ENCODE results near the gene WDR70. TPM values are rescaled to one million over a fixed set of nuclear protein-coding genes. Genes with fewer than 3 reads are reported as not detected.
A peak's percentile ranks its signal among the peaks of the same experiment; 100 is the strongest.

WDR70 gene
- total RNA-seq, 1 experiment from 2014 or later: 25.0 TPM

GRCh38 chr5:37495668-37496347 lies 116.7 kb downstream of the WDR70 start:
- H2AFZ ChIP-seq (ENCODE audit: low read length): no peak overlapping the region
- H3K9me2 ChIP-seq (replicated peaks; ENCODE audit: low read length): no peaks in the 10 kb centered on the region
- H3K4me2 ChIP-seq (ENCODE audit: low read length): peak overlapping the region; percentile 47
- H3K4me3 ChIP-seq (ENCODE audit: low read length): no peak overlapping the region
- no peak overlapping the region for H3K9ac ChIP-seq (ENCODE audit: low read length)
- H4K20me1 ChIP-seq (ENCODE audit: low read length): no peaks in the 10 kb centered on the region
- H3F3A ChIP-seq (ENCODE audit: low read length, unreplicated experiment): no peaks in the 10 kb centered on the region
- H3K4me1 ChIP-seq (ENCODE audit: insufficient read depth, low read length): peaks cover 24% of the 10 kb centered on the region
- ChIA-PET CTCF (no interaction called here), POLR2A (ENCODE audit: unreplicated experiment) (interaction anchor here (0.6 kb wide), 1 partner anchor 73 kb away, joined by 3 read pairs; no protein-coding TSS in a partner anchor)
- no peaks in the 10 kb centered on the region for H3K27me3 ChIP-seq (ENCODE audit: low read length)
- intact Hi-C loops (cut with micrococcal nuclease): loop anchor here (2.0 to 5.0 kb wide), 2 partner anchors 59 to 206 kb away; no protein-coding TSS in a partner anchor
- no peaks in the 10 kb centered on the region for H3K9me3 ChIP-seq (ENCODE audit: low read length)
- DNase-seq (peak; percentile 64), ATAC-seq (peak; percentile 63)
- BruUV-seq (replicated peaks): no TSS peak
- H3K36me3 ChIP-seq (ENCODE audit: low read depth, low read length): no peaks in the 10 kb centered on the region
- no peak for TF ChIP-seq EZH2phosphoT487 (IDR thresholded peaks at IDR 0.05; ENCODE audit: borderline replicate concordance, low read length)
- TF ChIP-seq CTCF (conservative IDR thresholded peaks at IDR 0.05; ENCODE audit: low read depth, low read length): no peak
- no peak for TF ChIP-seq EZH2 (IDR thresholded peaks at IDR 0.05; ENCODE audit: low read length, unreplicated experiment)
- H3K79me2 ChIP-seq (ENCODE audit: low read length): no peaks in the 10 kb centered on the region
- peak overlapping the region; percentile 65 for H3K27ac ChIP-seq (ENCODE audit: low read length)

DNA sequence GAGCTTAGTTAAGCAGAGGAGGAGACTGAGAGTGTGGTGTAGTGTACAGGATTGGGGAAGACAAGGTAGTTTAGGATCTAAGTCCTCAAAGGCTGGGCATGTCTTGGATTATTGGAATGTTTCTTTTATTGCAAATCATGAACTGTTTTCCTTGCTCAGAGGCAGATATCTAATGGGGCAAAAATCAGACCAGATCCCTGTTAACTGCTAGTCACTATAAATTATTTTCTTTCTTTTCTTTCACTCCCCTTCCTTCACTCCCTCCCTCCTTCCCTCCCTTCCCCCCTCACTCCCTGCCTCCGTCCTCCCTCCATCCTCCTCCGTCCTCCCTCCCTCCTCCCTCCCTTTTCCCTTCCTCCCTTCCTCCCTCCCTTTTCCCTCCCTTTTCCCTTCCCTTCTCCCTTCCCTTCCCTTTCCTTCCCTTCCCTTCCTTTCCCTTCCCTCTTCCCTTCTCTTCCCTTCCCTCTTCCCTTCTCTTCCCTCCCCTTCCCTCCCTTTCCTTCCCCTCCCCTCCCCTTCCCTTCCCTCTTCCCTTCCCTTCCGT lies 117.9 kb downstream of the WDR70 start:
- ChIA-PET CTCF (no interaction called here), POLR2A (ENCODE audit: unreplicated experiment) (no interaction called here)
- Histone ChIP-seq H2AFZ (ENCODE audit: low read length) (no peak overlapping the region), H3F3A (ENCODE audit: low read length, unreplicated experiment) (no peaks in the 10 kb centered on the region), H3K9ac (ENCODE audit: low read length) (no peak overlapping the region), H3K79me2 (ENCODE audit: low read length) (no peaks in the 10 kb centered on the region), H3K27ac (ENCODE audit: low read length) (no peak overlapping the region), H3K4me3 (ENCODE audit: low read length) (no peak overlapping the region), H3K36me3 (ENCODE audit: low read depth, low read length) (no peaks in the 10 kb centered on the region), H3K9me3 (ENCODE audit: low read length) (no peaks in the 10 kb centered on the region), H3K4me1 (ENCODE audit: insufficient read depth, low read length) (peaks cover 31% of the 10 kb centered on the region), H3K9me2 (replicated peaks; ENCODE audit: low read length) (no peaks in the 10 kb centered on the region), H4K20me1 (ENCODE audit: low read length) (no peaks in the 10 kb centered on the region), H3K27me3 (ENCODE audit: low read length) (no peaks in the 10 kb centered on the region), H3K4me2 (ENCODE audit: low read length) (no peak overlapping the region)
- ATAC-seq (no peak), DNase-seq (no peak)
- intact Hi-C loops (cut with micrococcal nuclease): loop anchor here (5.0 kb wide), 1 partner anchor 205 kb away; no protein-coding TSS in a partner anchor
- TF ChIP-seq EZH2 (IDR thresholded peaks at IDR 0.05; ENCODE audit: low read length, unreplicated experiment) (no peak), CTCF (conservative IDR thresholded peaks at IDR 0.05; ENCODE audit: low read depth, low read length) (no peak), EZH2phosphoT487 (IDR thresholded peaks at IDR 0.05; ENCODE audit: borderline replicate concordance, low read length) (no peak)
- BruUV-seq (replicated peaks): no TSS peak

DNA sequence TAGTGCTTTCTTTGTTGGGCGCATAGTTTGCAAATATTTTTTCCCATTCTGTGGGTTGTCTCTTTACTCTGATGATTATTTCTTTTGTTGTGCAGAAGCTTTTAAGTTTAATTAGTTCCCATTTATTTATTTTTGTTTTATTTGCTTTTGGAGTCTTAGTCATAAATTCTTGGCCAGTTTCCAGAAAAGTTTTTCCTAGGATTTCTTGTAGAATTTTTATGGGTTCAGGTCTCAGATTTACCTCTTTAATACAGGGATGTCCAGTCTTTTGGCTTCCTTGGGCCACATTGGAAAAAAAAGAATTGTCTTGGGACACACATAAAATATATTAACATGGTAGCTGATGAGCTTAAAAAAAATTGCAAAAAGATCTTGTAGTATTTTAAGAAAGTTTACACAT lies 122.0 kb downstream of the WDR70 start:
- Histone ChIP-seq H3K36me3 (ENCODE audit: low read depth, low read length) (no peaks in the 10 kb centered on the region), H3K9me2 (replicated peaks; ENCODE audit: low read length) (no peaks in the 10 kb centered on the region), H3K4me1 (ENCODE audit: insufficient read depth, low read length) (peaks cover 10% of the 10 kb centered on the region), H3K79me2 (ENCODE audit: low read length) (no peaks in the 10 kb centered on the region), H3K27me3 (ENCODE audit: low read length) (no peaks in the 10 kb centered on the region), H3F3A (ENCODE audit: low read length, unreplicated experiment) (no peaks in the 10 kb centered on the region), H4K20me1 (ENCODE audit: low read length) (no peaks in the 10 kb centered on the region), H3K9ac (ENCODE audit: low read length) (no peak overlapping the region), H3K9me3 (ENCODE audit: low read length) (no peaks in the 10 kb centered on the region), H3K4me3 (ENCODE audit: low read length) (no peak overlapping the region), H2AFZ (ENCODE audit: low read length) (no peak overlapping the region), H3K27ac (ENCODE audit: low read length) (no peak overlapping the region), H3K4me2 (ENCODE audit: low read length) (no peak overlapping the region)
- DNase-seq: peak; percentile 77
- ChIA-PET POLR2A (ENCODE audit: unreplicated experiment) (no interaction called here), CTCF (no interaction called here)
- no peak for TF ChIP-seq CTCF (conservative IDR thresholded peaks at IDR 0.05; ENCODE audit: low read depth, low read length)
- ATAC-seq: peak; percentile 70
- intact Hi-C loops (cut with micrococcal nuclease): no loop called here
- no TSS peak for BruUV-seq (replicated peaks)
